ENCODE data around the gene KRTAP5-4.
"Not testable (repeated sequence)": the region's sequence is repeated elsewhere in the genome, so short reads cannot be mapped to it uniquely, and the experiment has no call there.

The KRTAP5-4 gene

DNA sequence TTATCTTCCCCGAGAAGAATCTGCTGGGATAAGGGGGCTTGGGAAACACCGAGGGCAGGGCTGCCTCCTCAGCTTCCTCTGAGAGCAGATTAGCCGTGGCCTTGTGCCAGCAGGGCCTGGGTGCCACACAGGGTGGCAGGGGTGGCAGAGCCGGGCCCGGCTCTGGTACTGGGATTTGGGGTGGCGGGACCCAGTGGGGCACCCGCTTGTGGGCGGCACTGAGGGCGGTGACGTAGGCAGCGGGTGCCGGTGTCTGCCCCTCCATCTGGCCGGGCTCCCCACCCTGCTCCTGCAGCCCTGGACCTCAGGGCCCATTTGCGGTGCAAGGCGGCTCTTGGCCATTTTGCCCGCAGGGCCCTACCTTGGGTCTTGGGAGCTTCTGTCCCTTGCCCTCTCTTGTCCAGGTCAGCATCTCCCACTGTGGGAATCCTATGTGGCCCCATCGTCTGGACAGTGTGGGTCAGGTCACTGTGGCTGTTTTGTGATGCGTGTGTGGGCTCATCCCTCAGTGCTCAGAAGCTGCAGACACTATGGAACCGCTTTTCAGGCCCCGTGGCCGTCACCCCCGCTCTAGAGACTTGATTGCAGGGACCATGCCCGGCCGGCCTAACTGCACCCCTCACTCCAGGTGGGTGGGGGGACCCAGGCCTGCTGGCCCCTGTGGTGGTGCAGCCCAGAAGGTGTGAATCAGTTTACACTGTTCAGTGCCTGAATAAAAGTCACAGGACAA lies 45.3 kb upstream of the KRTAP5-4 start:
- TF ChIP-seq CTCF (IDR thresholded peaks at IDR 0.05): no peak
- no peak for TF ChIP-seq ZFX (IDR thresholded peaks at IDR 0.05; ENCODE audit: borderline replicate concordance)
- H3K27ac ChIP-seq: no peak overlapping the region

GRCh38 chr11:1665313-1665712 lies 43.4 kb upstream of the KRTAP5-4 start:
- H3K27ac ChIP-seq: no peak overlapping the region
- no peak for TF ChIP-seq CTCF (IDR thresholded peaks at IDR 0.05)
- TF ChIP-seq ZFX (IDR thresholded peaks at IDR 0.05; ENCODE audit: borderline replicate concordance): no peak

GRCh38 chr11:1662699-1663283 lies 40.9 kb upstream of the KRTAP5-4 start:
- H3K27ac ChIP-seq: not testable (repeated sequence)

- not testable (repeated sequence) for H3K27ac ChIP-seq
Measured at GRCh38 chr11:1661454-1662269, 39.7 kb upstream of the KRTAP5-4 start.

DNA sequence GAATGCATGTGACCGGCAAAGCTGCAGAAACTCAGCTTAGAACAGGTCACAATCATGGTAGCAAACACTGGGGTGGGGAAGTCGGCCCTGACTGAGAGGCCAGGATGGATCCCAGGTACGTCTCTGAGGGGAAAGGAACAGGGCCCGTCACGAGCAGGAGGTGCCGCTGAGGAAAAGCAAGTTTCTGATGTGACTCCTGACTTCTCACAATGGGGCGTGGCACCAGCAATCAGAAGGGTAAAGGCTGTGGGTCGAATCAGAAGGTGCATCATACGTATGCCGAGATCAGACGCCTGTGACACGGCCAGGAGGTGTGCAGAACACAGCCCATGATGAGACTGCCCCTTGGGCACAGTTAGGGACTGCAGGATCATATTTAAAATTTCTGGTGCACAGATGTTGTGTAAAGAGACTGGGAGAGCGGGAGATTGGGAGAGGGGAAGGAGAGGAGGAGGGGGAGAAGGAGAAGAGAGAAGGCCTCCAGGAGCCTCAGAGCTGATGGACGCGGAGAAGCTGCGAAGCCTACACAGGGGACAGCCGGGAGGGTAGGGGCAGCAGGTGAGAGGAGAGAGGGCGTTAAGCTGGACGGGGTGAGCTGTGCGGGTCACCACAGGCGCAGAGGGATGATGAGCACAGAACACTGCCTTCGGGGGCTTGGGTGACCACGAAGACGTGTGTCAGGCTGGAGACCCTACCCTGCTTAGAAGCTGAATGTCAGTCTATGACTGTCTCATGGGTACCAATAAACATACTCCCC lies 38.4 kb upstream of the KRTAP5-4 start:
- TF ChIP-seq CTCF (IDR thresholded peaks at IDR 0.05): no peak
- no peak for TF ChIP-seq ZFX (IDR thresholded peaks at IDR 0.05; ENCODE audit: borderline replicate concordance)
- no peak overlapping the region for H3K27ac ChIP-seq

DNA sequence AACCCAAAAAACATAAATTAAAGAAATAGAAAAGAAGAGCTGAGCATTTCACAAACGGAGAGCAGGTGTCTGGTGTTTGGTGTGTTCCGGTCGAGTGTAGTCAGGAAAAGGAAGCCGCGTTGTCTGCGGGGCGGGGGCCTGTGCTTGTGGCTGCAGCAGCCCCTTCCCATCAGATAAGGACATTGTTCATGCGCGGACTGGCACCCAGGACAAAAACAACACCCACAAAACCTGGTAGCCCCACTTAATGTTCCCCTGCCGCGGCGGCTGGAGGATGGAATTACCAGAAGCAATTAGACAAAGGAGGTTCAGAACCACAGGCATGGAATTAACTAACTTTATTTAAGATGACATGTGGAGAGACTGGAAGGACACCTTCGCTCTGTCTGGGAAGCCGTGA lies 37.6 kb upstream of the KRTAP5-4 start:
- H3K27ac ChIP-seq: no peak overlapping the region
- TF ChIP-seq CTCF (IDR thresholded peaks at IDR 0.05): no peak
- TF ChIP-seq ZFX (IDR thresholded peaks at IDR 0.05; ENCODE audit: borderline replicate concordance): no peak

DNA sequence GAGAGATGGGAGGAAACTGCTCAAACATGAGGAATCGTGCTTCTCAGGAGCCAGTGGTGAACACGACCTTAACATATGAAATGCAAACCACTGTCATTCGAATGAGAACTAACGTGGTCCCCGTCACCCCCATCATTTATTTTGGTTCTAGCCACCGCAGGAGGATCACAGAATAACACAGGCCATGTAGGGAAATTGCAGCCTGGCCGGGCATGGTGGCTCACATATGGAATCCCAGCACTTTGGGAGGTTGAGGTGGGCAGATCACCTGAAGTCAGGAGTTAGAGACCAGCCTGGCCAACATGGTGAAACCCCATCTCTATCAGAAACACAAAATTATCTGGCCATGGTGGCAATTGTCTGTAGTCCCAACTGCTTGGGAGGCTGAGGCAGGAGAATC lies 34.7 kb upstream of the KRTAP5-4 start:
- H3K27ac ChIP-seq: no peak overlapping the region
- no peak for TF ChIP-seq ZFX (IDR thresholded peaks at IDR 0.05; ENCODE audit: borderline replicate concordance)
- no peak for TF ChIP-seq CTCF (IDR thresholded peaks at IDR 0.05)

- TF ChIP-seq ZFX (IDR thresholded peaks at IDR 0.05; ENCODE audit: borderline replicate concordance) (no peak), CTCF (IDR thresholded peaks at IDR 0.05) (no peak)
- no peak overlapping the region for H3K27ac ChIP-seq
Measured at GRCh38 chr11:1656061-1656441, 34.1 kb upstream of the KRTAP5-4 start.
